EL (cell line): Measurements from ENCODE around the gene PIEZO2.

ENCODE experiments used
- DNase-seq: peaks from one replicate; pipeline ENCODE4 v3.0.0-alpha.2; 2016

PIEZO2 gene

DNA sequence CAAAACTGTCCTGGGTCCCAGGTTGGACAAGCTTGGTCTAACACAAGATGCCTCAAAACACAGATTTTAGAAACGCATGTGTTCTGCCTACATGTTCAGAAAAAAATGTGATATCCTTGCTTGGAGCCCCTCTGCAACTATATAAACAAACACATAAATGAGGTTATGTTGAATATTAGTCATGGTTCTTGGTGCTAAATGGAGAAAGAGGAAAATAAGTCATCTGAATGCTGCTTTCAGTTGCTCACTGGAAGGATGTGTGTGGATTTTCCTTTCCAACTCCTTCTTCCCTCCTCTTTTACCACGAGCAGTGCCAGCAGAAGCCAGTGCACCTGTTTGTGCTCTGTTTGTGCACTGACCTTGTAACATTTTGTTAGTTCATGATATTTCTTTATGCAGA lies 85.3 kb downstream of the PIEZO2 start:
- peak; percentile 17 for DNase-seq

DNA sequence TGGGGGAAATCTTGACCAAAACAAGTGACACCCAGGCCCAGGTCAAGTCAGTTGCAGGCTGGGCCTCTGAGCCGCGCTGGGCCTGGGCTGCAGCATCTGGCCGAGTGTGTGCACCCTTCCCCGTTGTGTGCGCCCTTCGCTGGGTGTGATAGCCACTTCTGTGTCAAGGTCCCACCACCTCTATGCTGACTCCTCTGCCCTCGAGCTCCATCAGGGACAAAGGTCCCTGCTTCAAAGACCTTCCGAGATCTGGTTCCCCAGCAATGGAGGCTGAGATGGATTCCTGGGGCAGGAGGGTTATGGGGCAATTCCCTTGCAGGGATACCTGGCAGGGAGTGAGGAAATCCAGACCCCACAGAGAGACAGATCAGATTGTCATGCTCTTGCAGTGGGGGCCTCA lies 93.6 kb downstream of the PIEZO2 start:
- DNase-seq, result no peak

DNA sequence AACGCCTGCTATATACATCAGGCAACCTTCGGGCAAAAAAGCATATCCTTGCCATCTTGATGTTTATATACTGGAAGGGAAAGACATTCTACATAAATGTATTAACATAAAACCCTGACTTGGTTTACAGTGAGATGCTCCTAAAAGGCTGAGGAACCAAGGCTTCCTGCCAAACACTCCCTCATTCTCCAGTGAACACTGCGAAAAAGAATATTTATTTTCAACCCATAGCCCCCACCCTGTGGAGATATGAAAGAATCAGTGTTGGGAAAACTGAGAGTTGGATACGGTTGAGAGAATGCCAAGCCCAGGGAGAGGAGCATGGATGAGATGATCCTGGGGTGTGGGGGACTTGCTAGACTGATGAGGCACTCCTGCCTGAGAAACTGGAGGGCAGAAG lies 94.9 kb downstream of the PIEZO2 start:
- no peak for DNase-seq

DNA sequence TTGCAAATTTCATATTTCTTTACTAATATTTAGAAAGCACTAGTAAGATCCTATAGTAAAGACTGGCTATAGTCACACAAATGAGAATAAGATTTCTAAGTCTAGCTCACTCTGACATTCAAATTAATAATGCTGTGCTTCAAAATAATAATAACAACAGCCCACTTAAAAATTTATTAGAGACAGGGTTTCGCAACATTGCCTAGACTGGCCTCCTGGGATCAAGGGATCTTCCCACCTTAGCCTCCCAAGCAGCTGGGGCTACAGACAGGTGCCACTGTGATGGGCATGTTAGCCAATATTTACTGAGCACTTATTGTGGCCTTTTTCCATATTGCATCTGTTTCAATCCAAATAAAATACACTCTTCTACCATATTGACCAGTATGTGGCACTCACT lies 96.1 kb downstream of the PIEZO2 start:
- DNase-seq, result no peak

DNA sequence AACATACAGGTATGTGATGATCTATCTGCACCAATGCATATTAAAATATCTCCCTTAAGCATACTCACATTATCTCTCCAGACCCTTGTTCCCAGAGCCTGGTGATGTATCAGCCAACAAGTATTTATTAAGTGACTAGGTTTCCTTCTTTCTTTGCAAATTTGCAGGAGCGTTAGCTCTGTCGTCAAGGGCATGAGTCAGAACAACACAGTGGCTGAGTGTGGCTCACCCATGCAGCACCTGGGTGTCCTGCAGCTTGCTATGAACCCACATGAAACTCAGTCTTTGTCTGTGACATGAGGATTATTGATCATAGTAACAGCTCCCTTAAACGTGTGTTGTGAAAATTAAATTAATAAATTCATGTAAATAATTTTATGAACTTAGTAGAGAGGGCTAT lies 96.6 kb downstream of the PIEZO2 start:
- peak; percentile 5 for DNase-seq

DNA sequence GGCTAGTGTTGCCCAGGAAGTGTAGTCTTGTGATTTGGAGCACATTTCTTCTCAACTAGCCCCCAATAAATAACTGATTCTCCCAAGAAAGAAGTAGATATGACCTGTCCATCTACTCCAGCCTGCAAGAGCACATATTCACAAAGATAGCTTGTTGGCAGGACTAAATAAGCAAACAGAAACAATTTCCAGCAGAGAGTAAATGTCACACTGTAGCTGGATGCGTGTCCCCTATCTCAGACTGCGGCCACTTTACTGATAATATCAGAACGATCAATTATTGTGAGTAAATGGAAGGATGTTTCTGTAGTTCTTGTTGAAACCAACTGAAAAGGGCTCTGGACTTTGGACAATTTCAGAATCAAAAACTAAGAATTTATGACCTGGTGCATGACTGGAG lies 97.9 kb downstream of the PIEZO2 start:
- DNase-seq, result no peak

DNA sequence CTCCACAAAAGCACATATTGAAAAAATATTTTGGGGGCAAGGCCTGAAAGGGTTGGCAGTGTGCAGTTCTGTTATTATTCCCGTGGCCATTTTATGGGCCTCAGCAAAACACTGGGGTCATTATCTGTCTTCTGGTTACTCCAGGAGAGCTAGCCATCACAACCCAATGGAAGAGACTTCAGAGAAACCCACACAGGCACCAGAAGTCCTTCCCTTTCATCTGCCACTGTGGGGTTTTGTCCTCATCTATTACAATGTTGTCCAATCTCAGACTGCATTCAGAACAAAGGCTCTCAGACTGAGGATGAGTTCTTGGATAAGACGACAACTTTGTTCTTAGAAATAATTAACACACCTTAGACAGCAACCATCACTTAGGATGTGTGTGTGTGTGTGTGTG lies 98.4 kb downstream of the PIEZO2 start:
- no peak for DNase-seq

DNA sequence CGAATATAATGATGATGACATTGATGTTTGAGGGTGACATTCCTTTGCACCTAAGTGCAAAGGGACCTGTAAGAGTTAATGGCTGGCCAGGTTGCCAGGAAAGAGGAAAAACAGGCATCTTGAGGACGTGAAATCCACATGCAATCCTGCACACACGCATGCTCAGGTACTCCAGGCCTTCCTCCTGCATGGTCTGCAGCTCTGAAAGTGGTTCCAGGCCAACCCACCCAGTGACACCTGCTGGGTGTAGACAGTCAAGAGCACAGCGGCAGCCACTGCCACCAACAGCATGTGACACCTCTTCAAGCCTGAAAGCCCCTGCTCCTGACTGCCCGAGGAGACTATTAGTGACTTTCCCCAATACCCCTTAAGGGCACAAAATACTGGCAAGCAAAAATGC lies 101.6 kb downstream of the PIEZO2 start:
- DNase-seq, result no peak

DNA sequence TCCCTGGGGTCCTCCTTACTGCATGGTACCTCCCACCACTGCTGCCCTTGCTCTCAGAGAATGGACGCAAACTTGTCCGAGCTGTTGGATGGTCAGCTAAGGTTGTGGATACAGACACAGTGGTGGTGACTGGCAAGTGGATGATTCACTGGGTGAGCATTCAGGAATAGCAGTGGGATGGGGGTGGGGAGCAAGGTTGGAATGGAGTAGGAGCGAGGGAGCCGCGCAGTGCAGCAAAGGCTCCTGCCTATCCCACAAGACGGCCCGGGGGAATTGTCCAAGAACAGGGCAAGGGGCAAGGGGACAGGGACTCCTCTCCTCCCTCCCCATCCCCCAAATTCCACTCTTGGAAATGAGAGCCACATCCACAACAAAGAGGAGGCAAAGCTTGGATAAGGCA lies 102.2 kb downstream of the PIEZO2 start:
- peak; percentile 62 for DNase-seq

DNA sequence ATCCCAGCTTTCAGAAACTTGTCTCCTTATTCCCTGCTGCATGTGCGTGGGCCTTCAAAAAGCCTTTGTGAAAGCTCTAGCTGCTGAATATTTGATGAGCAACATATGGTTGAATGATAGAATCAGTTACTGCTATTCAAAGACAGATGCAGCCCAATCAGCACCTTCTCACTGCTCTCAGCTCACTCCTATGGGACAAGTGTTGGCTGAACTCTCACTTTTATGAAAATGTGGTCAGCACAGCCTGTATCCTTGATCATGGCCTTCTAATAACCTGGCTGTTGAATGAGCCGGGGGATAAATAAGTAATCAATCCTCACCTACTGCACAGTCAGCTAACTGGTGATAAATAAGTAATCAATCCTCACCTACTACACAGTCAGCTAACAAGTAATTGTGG lies 103.2 kb downstream of the PIEZO2 start:
- no peak for DNase-seq

DNA sequence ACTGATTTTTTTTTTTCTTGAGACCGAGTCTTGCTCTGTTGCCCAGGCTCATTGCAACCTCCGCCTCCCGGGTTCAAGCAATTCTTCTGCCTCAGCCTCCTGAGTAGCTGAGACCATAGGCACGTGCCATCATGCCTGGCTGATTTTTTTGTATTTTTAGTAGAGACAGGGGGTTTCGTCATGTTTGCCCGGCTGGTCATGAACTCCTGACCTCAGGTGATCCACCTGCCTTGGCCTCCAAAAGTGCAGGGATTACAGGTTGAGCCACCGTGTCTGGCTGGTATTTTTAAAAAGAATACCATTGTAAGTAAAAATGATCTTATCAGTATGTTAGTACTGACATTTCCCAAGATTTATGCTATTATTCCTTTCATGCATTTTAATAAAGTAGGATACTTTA lies 105.7 kb downstream of the PIEZO2 start:
- DNase-seq, result no peak

DNA sequence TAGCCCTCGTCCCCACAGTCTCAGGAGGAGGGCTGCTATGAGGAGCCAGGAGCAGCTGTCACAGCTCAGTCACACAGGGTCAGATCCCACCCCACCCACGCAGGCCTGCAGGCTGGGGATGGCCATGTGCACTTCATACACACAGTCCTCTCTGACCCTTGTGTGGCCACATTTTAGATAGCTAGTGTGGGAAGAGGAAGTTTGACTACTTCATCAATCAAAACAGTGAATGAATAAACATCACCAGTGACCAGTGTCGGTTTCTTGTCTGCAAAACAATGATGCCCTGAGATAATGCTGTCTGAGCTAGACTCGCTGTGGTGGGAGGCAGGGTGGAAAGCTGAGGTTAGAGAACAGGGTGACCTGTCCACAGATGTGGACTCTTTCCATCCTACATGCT lies 107.1 kb downstream of the PIEZO2 start:
- DNase-seq, result peak; percentile 17

DNA sequence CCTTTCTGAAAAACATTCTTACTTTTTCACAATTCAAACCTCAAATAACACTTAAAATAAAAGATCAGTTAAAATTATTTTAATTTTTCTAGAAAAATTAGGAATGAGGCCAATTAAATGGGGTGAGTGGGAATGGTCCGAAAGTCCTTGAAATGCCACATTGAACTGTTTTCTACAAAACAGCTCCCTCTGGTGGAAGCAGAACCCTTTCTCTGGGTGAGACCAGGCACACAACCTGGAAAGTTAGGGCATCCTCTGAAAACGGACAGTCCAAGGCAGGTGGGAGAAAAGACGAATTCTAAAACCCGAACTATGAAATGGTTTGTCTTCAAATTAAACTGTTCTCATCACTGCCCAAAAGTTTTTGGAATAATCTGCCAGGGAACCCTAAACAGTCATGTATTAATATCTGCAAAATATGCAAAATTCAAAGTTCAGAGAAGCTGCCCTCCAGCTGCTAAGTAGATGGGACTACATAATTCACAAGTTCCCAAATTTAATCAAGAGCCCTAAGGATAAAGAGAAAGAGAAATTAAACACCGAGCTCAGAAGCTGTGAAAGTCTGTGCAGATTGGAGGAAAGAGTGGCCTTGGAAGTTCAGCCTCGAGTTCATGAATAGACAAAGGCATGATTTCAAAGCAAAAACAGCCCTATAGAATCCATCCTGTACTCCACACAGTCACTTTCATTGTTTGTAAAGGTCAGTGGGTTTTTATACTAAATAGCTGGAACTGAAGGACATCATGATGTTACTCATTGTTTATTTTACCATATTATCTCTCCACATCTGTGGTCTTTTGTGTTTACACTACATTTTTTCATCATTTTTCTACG lies 108.3 kb downstream of the PIEZO2 start:
- DNase-seq, result peak; percentile 64

DNA sequence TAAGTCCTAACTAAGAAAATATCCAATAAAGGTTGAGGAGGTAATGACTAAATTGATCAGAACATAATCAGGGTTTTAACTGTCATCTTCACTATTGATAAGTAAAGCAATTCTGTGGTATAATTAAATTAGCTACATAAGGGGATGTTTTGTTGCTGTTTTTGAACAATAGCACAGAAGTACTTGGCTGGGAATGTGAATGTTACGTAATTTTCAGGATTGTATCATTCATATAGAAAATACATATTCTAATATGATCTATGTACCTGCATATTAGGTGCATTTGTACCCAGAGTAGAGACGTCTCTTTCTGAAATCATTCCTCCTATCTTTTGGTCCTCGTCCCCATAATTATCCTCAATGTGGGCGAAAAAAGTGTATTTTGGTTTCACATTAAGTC lies 109.0 kb downstream of the PIEZO2 start:
- DNase-seq, result no peak

DNA sequence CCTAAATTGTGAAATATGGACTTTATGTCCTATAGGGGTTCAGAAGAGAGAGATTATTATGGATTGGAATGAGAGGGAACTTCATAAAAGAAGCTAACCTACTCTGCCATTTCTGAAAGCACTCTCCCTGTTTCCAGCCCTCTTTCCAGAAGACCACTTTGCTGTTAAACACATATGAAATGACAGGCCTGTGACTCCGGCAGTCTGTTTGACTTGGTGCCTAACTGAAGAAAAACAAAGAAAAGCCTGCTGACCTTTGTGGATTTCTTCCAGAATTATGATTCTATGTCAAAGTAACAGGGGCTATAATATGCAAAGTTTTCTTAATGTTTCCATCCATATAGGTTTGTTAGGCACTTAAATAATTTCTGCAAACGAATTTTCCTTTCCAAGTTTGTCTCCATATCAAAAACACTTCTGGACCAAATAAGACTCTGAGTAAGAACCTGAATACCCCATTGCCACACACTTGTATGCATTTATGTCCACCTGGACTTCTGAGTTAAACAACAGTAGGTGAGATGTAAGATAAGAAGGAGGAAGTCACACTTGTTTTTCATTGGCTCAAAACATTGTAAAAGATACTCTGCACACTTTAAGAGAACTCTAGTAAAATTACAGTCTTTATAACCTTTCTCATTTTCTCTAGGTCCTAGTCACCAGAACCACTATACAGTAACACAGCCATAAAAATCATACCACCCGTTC lies 111.7 kb downstream of the PIEZO2 start:
- no peak for DNase-seq

DNA sequence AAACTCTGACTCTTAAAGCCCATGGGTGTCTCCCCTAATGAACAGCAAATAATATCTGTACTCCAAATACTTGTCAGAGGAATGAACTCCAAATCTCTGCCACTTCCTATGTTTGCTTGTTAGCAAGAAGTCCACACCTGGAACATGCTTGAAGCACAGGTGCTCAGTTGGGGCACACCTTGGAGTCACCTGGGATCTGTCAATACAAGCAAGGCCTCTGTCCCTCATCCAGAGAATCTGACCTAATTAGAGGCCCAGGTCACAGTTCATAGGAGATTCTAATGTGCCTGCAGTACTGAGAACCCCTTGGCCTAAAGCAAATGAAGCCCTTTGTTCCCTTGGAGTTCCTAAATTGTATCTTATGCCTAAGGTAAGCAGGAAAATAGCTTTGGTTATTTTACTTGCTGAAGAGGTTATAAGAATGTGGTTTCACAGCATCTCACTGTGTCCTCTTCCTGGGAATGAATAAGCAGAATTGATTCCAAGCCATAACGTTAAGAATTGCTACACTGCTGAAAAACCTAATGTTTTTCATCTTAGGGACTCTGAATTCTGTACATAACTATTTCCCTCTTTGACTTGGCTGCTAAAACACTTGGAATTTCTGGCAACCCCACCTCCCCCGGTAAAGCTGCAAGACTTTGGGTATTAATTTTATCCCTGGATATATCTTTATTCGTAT lies 113.4 kb downstream of the PIEZO2 start:
- DNase-seq, result no peak

DNA sequence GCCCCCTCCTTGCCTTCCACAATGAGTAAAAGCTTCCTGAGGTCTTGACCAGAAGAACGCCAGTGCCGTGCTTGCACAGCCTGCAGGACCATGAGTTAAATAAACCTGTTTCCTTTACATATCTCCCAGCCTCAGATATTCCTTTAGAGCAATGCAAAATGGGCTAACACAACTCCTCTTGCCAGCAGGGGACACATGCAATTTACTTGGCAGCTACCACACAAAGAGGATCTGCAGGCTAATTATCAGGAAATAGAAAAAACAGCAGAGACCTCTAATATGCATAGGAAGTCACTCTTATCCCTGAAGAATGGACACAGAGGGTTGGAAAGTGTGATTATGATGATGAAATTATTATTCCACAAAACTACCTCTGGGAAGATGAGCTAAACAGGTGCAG lies 114.0 kb downstream of the PIEZO2 start:
- no peak for DNase-seq

DNA sequence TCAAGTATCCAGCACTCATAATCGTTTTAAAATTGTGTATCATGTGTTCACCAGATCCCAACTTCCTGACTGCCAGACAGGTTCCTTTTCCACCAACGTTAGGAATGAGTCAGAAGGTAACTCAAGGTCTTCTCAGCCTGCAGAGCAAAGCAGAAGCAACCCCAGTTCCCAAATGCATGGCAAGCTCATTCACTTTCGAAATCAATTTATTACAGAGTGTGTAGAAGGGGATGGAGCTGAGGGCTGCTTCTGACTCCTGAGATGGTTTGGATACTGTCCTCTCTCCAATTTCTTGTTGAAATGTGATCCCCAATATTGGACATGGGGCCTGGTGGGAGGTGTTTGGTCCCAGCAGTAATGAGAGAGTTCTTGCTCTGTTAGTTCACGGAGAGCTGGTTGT lies 114.5 kb downstream of the PIEZO2 start:
- DNase-seq, result peak; percentile 37

DNA sequence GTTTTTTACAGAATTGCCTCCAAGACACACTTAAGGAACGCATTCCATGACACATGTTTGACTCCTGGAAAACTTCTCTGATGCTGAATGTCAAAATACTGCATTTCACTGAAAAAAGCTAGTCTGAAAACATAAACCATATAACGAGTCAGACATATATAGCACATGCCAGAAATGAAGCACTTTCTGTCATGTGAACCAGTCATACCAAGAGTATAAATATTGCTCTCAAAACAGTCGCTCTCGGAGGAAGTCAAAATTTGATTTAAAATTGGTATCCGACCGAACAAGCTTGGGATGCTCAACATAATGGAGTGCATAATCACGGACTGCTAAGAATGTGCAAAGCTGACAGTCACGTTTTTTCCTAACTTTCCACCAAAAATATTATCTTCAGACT lies 115.9 kb downstream of the PIEZO2 start:
- DNase-seq, result no peak

DNA sequence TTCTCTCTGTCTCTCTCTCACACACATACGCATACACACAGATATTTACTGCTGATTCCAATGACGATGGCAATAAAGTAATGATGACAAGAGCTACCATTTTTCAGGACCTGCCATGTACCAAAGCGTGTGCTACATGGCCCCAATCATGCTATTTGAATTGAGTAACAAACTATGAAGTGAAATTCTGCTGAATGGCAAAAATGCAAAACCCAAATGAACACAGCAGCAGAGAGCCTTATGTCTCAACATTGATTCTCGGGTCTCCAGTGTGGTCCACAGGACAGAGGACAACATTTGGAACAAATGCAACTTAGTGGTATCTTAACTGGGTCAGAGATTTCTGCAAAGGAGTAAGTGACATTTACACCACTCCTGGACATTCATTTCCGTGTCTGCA lies 117.4 kb downstream of the PIEZO2 start:
- no peak for DNase-seq

DNA sequence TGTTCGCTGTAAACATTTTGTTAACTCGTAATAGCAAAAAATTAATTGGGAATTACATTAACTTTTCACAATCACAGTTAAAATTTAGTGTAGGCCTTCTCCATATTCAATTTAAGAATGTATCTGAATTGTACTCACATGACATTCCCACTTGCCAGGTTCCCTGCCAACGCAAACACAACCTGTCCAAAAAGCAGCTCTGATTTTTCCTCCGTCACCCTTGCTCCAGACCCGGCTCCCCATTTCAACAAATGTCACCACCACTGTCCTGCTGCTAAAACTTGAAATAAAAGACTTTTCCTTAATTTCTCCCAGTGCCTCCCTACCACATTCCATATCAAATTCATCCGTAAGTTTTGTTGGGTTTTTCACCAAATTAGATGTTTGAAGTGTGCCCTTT lies 120.3 kb downstream of the PIEZO2 start:
- DNase-seq, result no peak

DNA sequence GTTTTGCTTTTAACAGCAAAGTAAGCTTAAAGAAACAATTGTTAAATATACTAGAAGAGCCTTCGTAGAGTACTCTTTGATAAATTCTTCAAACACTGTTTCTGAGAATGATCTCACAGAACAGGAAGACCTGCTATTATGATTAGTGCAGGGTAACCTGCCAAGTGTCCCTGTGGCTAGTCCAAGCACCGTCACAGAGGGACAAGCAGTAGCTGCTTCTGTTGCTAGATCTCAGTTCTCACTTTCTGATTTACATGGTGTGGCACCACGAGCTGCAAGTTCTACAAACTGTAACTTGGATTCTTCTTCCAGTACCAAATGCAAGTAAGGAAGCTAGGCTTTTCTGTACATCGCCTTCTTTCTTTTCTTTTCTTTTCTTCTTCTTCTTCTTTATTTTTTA lies 121.5 kb downstream of the PIEZO2 start:
- DNase-seq, result no peak

DNA sequence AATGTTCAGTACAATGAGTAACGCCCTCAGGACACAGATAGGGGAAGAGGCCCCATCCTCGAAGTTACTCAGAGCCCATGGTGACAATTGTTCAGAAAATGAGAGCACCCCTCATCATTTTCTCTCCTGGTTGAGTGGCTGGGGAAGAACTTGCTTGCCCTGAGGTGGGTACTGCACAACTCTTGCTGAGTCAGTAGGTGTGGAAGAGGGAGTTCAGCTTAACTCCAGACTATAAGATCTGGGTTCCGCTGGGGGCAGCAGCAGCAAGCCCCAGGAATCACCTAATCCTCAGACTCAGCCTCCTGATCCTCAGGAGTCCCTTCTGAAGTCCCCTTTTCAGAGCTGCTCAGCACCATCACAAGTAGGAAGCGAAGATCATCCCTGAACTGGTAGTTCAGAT lies 123.7 kb downstream of the PIEZO2 start:
- DNase-seq, result peak; percentile 7
